VCaP (cell line): Measurements from ENCODE around the gene MNS1.

Experiments
- H3K27ac ChIP-seq: fragments of 450-650 bp; 2 replicates; pipeline ENCODE4 v1.5.1; 2017
- CTCF ChIP-seq: fragments of 450-650 bp; conservative IDR thresholded peaks from 2 replicates; pipeline ENCODE4 v1.5.1; 2017; ENCODE audit warnings: mild to moderate bottlenecking, moderate library complexity

The MNS1 gene

GRCh38 chr15:56390739-56391267 lies 74.1 kb downstream of the MNS1 start:
- TF ChIP-seq CTCF: no peak
- H3K27ac ChIP-seq: no peak overlapping the region

GRCh38 chr15:56385908-56386307 lies 79.0 kb downstream of the MNS1 start:
- no peak for TF ChIP-seq CTCF
- H3K27ac ChIP-seq: no peak overlapping the region

GRCh38 chr15:56383010-56383409 lies 81.9 kb downstream of the MNS1 start:
- no peak for TF ChIP-seq CTCF
- no peak overlapping the region for H3K27ac ChIP-seq
